Activated CD8-positive, alpha-beta memory T cell treated with anti-CD3 and anti-CD28 coated beads, Interleukin-2, amount 50 U/mL, for 1 hour (primary cell): ENCODE measurements around the gene TMEM203.
A peak's percentile ranks its signal among the peaks of the same experiment; 100 is the strongest.
"Not testable (repeated sequence)": the region's sequence is repeated elsewhere in the genome, so short reads cannot be mapped to it uniquely, and the experiment has no call there.

Source experiments
- DNase-seq: peaks from one replicate; pipeline ENCODE4 v3.0.0-alpha.2; 2020; ENCODE audit errors: extremely low read depth

TMEM203 gene

GRCh38 chr9:137205126-137206069 lies at the start of gene TMEM203, which contains the start of gene NDOR1:
TMEM203 (minus strand) TSS chr9:137205648; CDS start chr9:137205414, 234 bp downstream.
NDOR1 (plus strand) TSS chr9:137205700; CDS start chr9:137205778, 78 bp downstream.
- DNase-seq, result peak; percentile 76

DNA sequence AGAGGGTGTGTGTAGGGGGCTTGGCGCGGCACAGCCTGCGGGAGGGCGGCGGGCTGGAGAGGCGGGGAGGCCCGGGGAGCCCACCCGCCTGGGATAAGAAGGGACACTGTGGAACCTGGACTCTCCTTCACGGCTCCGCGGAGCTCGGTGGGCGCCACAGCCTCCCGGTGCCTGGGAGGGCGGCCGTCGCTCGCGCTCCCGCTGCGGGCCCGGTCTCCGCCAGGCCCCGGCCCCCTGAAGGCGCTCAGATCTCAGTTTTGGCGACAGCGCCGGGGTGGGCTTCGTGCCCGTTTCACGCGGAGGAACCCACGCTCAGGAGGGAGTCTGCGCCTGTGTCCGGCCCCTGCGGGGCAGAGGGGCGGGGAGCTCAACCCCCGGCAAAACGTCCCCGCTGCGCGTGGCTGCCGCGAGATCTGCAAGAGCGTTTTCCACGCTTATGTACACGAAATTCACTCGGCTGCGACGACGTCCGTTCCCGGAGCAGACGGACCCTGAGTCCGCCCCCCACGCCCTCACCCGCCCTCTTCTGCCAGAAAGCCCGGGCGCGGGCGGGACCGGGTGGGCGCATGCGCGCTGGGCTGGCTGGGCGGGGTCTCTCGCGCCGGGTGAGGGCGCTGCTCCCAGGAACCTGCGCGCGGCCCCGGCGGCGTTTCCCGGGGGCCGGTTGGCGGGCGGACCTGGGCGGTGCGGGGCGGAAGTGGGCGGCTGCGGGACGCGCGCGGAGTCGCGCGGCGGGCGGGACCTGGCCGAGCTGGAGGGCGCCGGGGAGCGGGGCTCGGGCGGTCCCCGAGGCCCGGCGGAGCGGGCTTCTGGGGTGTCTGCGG lies 49.4 kb upstream of the TMEM203 start, which contains the start of gene NELFB:
TSS of gene NELFB (plus strand) at position 704 of the 824 bp plus-strand sequence.
- DNase-seq, result peak; percentile 71

DNA sequence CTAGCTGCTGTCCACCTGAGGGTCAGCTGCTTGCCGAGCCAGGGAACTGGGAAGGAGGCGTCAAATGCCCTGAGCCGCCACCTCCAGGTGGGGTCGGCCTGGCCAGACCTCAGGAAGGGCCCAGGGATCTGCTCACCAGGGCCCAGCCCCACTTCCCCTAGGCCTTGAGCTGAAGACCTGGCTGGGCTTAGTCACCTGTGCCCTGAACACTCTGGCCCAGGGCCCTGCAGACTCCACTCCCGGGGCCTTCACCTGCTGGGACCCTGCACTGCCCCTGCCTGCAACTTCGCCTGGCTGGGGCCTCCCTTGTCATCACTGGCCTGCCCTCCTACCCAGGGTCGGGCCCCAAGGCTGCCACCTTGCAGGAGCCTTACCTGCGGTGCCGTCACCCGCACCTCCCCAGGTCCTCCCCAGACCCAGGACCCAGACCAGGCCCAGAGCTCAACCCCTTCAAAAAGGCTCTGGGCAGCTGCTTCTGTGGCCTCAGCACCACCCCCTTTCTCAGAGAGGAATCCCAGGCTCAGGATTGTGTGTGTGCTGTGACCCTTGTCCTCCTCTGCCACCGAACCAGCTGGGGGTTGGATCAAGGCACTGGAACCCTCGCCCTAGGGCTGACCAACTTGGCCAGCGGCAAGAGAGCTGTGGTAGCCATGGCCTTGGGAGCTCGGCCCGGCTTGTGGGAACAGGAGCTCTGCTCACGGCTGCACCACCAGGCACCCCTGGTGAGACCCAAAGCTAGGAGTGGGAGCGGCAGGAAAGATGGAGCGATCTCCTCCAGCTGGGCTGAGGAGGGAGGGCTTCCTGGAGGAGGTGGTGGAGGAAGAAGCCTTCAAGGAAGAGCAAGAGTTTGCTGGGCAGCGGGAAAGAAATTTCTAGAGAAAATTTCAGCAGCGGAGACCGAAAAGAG lies 48.5 kb upstream of the TMEM203 start:
- DNase-seq, result no peak

DNA sequence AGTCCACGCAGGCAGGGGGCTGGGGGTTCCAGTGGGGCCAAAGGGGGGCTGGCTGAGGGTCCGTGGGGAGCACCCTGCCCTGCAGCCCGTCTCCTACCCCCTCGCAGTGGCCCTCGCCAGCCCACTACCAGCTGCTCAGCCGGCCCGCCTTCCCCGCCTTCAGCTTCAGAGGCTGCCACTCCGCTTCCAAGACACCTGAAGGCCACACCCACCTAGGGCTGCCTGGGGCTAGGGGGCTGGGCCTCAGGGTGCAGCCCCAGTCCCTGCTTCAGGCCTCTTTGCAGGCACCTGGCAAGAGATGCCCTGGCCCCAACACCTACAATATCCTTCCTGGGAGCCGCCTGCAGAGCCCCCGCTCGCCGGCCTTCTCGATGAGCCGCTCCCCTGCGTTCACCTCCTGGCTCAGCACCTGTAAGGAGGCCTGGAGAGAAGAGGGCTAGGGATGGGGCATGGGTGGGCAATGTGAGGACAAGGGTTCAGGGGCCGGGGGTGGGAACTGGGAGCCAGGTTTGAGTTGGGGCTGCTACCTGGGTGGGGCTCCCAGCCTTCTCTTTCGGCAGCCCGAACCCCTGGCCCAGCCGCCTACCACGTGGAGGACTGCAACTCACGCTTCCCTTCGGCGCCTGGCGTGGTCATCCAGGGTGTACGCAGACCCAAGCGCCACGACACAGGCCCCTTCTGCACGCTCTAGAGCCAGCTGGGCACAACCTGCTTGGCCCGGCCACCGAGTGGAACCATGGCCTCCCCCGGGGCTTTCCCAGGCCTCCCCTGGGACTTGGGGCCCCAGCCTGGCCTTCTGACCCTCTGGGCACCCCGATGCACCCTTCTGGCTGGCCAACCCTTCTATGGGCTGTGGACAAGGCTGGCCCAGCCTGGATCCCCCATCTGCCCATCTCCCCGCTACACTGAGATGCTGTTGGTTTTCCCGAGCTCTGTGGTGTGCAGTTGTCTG lies 47.4 kb upstream of the TMEM203 start:
- DNase-seq, result no peak

DNA sequence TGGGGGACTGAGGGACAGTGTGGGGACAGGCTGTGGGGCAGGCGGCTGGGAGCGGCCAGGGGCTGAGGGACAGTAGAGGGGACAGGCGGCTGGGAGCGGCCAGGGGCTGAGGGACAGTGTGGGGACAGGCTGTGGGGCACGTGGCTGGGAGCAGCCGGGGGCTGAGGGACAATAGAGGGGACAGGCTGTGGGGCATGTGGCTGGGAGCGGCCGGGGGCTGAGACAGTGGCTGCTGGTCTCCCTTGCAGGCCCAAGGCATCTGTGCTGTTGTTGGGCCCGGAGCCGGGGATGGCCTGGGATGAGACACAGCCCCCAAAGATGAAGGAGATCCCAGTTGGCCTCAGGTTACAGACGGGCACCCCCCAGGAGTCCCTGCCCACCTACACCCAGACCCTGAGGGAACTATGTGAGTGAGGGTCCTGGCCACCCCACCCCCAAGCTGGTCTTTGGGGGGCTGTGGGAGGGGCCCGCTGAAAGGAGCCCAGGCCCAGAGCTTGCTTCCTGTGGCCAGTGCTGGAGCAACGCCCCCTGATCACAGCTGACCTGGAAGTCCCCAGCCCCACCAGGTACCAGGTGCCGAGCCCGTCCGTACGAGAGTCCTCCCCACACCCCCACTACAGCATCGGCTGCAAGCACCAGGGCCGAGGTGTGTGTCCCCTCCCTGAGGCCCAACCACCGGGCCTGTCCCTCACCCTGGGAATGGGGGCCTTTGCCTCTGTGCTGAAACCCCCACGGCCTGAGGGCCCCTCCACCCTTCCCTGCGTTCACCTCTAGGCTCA lies 46.2 kb upstream of the TMEM203 start:
- DNase-seq, result no peak

GRCh38 chr9:137251194-137251461 lies 45.7 kb upstream of the TMEM203 start, which contains the start of gene STPG3:
STPG3 (plus strand) TSS chr9:137251286; CDS start chr9:137251287, 1 bp downstream.
- DNase-seq, result no peak

GRCh38 chr9:137250329-137251193 lies 45.1 kb upstream of the TMEM203 start:
- DNase-seq, result no peak

DNA sequence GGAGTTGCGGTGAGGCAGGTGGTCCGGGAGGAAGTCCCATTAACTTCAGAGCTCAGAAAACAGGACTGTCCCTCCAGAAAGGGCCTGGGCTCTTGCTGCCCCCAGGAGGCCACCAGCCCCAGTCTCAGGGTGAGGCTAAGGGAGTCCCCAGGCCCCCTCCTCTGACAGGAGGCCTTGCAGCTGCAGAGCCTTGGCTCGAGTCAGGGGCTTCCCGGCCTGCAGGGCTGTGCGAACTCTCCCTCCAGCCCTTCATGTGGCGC lies 42.4 kb upstream of the TMEM203 start:
- DNase-seq, result no peak

- no peak for DNase-seq
Measured at GRCh38 chr9:137247135-137247915, 41.9 kb upstream of the TMEM203 start.

GRCh38 chr9:137245450-137246421 lies 40.3 kb upstream of the TMEM203 start:
- DNase-seq, result no peak

DNA sequence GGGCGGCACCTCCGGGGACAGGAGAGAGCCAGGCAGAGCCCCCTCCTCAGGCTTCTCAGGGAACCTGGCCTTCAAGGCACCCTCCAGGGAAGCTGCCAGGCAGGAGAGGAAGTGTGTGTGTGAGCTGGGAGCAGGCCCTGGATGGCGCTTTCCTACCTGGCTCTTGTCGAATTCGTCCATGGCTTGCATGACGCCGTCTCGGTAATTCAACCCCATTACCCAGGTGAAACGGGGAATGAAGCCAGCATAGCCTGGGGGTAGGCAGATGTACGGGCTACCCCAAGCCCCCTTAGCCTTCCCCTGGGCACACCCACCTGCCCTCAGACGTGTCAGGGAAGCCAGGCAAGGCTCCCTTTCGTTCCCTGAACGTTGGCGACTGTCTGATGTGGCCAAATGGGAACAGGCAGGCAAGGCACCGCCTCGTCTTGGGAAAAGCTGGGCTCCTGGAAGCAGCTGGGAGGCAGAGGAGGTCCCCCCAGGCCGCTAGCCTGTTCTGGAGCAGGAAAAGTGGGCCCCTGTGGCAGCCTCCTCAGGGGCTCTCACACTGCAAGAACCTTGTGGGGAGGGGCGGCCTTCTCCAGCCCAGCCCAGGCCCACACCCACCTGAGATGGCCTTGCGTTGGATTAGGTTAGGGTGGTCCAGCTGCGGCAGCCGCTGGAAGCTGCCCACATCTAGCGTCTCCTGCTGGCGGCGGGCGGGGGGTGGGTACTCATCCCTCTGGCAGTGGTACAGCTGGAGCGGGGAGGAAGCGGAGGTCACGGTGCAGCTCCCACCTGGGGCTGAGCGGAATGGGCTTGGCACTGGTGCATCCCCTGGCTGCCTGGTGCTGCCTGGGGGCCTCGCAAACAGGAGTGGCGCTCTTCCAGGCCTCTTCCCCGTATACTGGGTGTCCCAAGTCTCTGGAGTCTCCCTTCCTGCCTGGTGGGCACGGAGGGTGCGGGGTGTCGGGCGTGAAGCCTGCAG lies 39.3 kb upstream of the TMEM203 start:
- DNase-seq, result no peak

DNA sequence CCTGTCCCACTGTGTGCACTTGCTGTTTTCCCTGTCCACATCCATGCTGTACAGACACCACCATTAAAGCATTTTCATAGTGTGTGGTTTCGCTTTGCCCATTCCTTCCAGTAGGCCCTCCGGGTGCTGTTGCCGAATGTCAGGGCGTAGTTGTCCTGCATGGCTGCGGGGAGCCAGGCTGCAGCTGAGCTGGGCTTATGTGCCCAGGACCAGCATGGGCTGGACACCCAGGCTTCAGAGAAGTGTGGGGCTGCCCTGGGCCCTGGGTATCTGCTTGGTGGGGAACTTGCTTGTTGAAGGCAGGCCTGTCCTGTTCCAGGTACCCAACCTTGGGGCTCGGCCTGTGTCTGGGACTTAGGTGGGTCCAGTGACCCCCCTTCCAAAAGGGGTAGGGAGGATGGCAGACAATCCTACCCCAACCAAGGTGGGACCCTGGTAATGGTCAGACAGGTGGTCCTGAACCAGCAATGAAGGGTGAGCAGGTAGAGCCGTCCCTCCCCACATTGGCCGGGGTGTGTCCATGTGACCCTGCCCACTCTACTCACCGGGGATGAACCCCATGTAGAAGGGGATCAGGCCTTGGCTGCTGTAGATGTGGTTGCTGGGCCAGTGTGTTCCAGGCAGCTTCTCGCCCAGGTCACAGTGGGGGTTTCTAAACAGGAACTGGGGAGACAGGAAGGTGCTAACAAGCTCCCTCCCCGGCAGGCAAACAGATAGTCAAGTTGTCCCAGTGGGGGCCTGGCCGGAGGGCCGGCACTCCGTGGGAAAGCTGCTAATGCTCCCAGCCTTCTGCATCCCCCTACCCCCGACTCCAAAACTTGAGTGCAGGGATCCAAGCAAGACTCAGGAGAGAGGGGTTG lies 38.4 kb upstream of the TMEM203 start:
- no peak for DNase-seq

DNA sequence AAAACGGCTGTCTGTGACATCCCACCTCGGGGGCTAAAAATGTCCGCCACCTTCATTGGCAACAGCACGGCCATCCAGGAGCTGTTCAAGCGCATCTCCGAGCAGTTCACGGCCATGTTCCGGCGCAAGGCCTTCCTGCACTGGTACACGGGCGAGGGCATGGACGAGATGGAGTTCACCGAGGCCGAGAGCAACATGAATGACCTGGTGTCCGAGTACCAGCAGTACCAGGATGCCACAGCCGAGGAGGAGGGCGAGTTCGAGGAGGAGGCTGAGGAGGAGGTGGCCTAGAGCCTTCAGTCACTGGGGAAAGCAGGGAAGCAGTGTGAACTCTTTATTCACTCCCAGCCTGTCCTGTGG lies 37.8 kb upstream of the TMEM203 start:
- DNase-seq, result not testable (repeated sequence)

GRCh38 chr9:137242269-137243203 lies 37.1 kb upstream of the TMEM203 start:
- DNase-seq, result no peak
